HEK293T (cell line): ENCODE measurements around the gene APBA2.

Experiments
- CTCF ChIA-PET: fragments of 350-600 bp; formaldehyde crosslinking; extraction: SDS; loops from one replicate; lab custom pipeline; 2021; ENCODE audit warnings: antibody characterized with exemption, inconsistent platforms; lab: Yijun Ruan, JAX
- POLR2A ChIA-PET: fragments of 350-600 bp; formaldehyde crosslinking; extraction: SDS; loops from one replicate; lab custom pipeline; 2020; ENCODE audit warnings: antibody characterized with exemption, inconsistent platforms; lab: Yijun Ruan, JAX
- DNase-seq: peaks from one replicate; pipeline ENCODE4 v3.0.0; 2012; ENCODE audit warnings: mixed read lengths; ENCODE audit errors: extremely low spot score
- ARNT ChIP-seq: fragments of 450-650 bp; IDR thresholded peaks from 2 replicates; pipeline ENCODE4 v1.6.1; 2017; ENCODE audit warnings: mild to moderate bottlenecking
- BHLHE40 ChIP-seq: fragments of 450-650 bp; IDR thresholded peaks from 2 replicates; pipeline ENCODE4 v1.6.1; 2016; ENCODE audit warnings: mild to moderate bottlenecking, moderate library complexity, borderline replicate concordance
- CTBP1 ChIP-seq: fragments of 450-650 bp; IDR thresholded peaks from 2 replicates; pipeline ENCODE4 v1.6.1; 2016; ENCODE audit warnings: borderline replicate concordance
- ELF4 ChIP-seq: fragments of 450-650 bp; IDR thresholded peaks from 2 replicates; pipeline ENCODE4 v1.6.1; 2017; ENCODE audit warnings: antibody characterized with exemption
- FOXA1 ChIP-seq: fragments of 450-650 bp; IDR thresholded peaks from 2 replicates; pipeline ENCODE4 v1.6.1; 2016; ENCODE audit warnings: mild to moderate bottlenecking
- FOXK2 ChIP-seq: fragments of 450-650 bp; IDR thresholded peaks from 2 replicates; pipeline ENCODE4 v1.6.1; 2016; ENCODE audit warnings: mild to moderate bottlenecking
- FOXM1 ChIP-seq: fragments of 450-650 bp; IDR thresholded peaks from 2 replicates; pipeline ENCODE4 v1.6.1; 2017; ENCODE audit warnings: mild to moderate bottlenecking, borderline replicate concordance
- HDGF ChIP-seq: fragments of 450-650 bp; IDR thresholded peaks from 2 replicates; pipeline ENCODE4 v1.6.1; 2017; ENCODE audit warnings: antibody characterized with exemption, borderline replicate concordance
- L3MBTL2 ChIP-seq: fragments of 450-650 bp; conservative IDR thresholded peaks from 2 replicates; pipeline ENCODE4 v1.6.1; 2016; ENCODE audit warnings: mild to moderate bottlenecking
- LEF1 ChIP-seq: fragments of 450-650 bp; IDR thresholded peaks from 2 replicates; pipeline ENCODE4 v1.6.1; 2017; ENCODE audit warnings: mild to moderate bottlenecking, borderline replicate concordance
- NFRKB ChIP-seq: fragments of 450-650 bp; IDR thresholded peaks from 2 replicates; pipeline ENCODE4 v1.6.1; 2016; ENCODE audit warnings: mild to moderate bottlenecking, moderate library complexity
- SP1 ChIP-seq: fragments of 450-650 bp; IDR thresholded peaks from 2 replicates; pipeline ENCODE4 v1.6.1; 2017
- SUZ12 ChIP-seq: fragments of 450-650 bp; IDR thresholded peaks from 2 replicates; pipeline ENCODE4 v1.6.1; 2016; ENCODE audit warnings: mild to moderate bottlenecking
- TARDBP ChIP-seq: fragments of 450-650 bp; IDR thresholded peaks from 2 replicates; pipeline ENCODE4 v1.6.1; 2016
- ZNF384 ChIP-seq: fragments of 450-650 bp; IDR thresholded peaks from 2 replicates; pipeline ENCODE4 v1.6.1; 2016
- TF ChIP-seq, protein P1 (sequence below): fragments of 450-650 bp; IDR thresholded peaks from 2 replicates; pipeline ENCODE4 v1.6.1; 2016

The APBA2 gene

GRCh38 chr15:29131840-29132420, 246.2 kb downstream of the APBA2 start:
- ChIA-PET POLR2A (no interaction called here), CTCF (interaction anchor here (0.6 kb wide), 2 partner anchors 30 to 32 kb away, joined by 3 read pairs; no protein-coding TSS in a partner anchor)
- DNase-seq: no peak
- TF ChIP-seq SP1: no peak
- TF ChIP-seq HDGF: no peak
- TF ChIP-seq FOXA1: no peak
- no peak for TF ChIP-seq LEF1
- TF ChIP-seq L3MBTL2: no peak
- no peak for TF ChIP-seq FOXM1
- TF ChIP-seq CTBP1: no peak
- no peak for TF ChIP-seq TARDBP

DNA sequence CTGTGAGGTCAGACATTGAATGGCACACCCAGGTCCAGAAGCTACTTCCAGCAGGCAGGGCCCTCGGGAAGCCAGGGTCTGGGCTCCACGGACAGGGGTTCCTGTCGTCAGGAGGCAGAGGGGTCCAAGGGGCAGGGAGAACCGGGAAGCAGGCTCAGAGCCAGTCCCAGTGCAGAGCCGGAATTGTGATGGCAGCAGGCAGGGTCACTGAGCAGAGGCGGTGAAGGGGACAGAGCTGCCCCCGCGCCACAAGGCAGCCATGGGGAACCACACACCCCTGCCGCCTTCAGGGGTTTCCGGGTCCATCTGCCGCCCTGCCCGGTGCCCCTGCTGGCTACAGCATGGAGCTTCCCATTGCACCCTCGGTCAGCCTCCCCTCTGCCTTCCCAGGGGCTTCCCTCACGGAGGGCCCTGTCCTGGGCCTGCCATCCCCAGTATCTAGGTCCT, 247.0 kb downstream of the APBA2 start:
- ChIA-PET CTCF (interaction anchor here (0.6 kb wide), 1 partner anchor 30 kb away, joined by 3 read pairs; no protein-coding TSS in a partner anchor), POLR2A (no interaction called here)
- no peak for TF ChIP-seq BHLHE40
- no peak for TF ChIP-seq LEF1
- no peak for TF ChIP-seq L3MBTL2
- no peak for TF ChIP-seq NFRKB
- TF ChIP-seq FOXA1: no peak
- TF ChIP-seq FOXM1: no peak
- no peak for TF ChIP-seq FOXK2
- no peak for TF ChIP-seq ELF4
- TF ChIP-seq, protein P1, sequence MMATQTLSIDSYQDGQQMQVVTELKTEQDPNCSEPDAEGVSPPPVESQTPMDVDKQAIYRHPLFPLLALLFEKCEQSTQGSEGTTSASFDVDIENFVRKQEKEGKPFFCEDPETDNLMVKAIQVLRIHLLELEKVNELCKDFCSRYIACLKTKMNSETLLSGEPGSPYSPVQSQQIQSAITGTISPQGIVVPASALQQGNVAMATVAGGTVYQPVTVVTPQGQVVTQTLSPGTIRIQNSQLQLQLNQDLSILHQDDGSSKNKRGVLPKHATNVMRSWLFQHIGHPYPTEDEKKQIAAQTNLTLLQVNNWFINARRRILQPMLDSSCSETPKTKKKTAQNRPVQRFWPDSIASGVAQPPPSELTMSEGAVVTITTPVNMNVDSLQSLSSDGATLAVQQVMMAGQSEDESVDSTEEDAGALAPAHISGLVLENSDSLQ: no peak
- DNase-seq: no peak

DNA sequence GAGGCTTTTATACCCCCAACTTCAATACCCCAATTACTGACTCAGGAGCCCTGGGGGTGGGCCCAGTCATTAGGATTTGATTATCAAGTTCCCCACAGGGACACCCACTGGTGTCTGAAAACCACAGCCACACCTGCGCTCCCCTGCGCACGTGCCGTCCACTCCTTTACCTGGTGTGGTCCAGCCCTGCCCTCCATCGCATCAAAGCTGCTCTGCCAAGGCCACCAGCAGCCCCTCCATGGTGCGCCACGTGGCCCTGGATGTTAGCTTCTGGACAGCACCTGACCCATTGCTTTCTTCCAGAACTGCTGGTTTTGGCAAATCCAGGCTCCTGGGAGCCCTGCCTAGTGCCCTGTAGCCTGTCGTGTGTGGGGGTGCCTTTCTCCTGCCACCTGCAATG, 247.5 kb downstream of the APBA2 start:
- no peak for TF ChIP-seq HDGF
- no peak for TF ChIP-seq NFRKB
- TF ChIP-seq ZNF384: no peak
- TF ChIP-seq BHLHE40: no peak
- TF ChIP-seq, protein P1: no peak
- no peak for TF ChIP-seq SP1
- TF ChIP-seq ELF4: no peak
- TF ChIP-seq FOXA1: no peak
- CTCF ChIA-PET: no interaction called here
- DNase-seq: no peak
- POLR2A ChIA-PET: no interaction called here

- no peak for DNase-seq
- CTCF ChIA-PET: no interaction called here
- TF ChIP-seq CTBP1: no peak
- no peak for TF ChIP-seq FOXM1
- TF ChIP-seq NFRKB: no peak
- TF ChIP-seq, protein P1: no peak
- POLR2A ChIA-PET: no interaction called here
Measured at GRCh38 chr15:29133791-29134190, 248.0 kb downstream of the APBA2 start.

DNA sequence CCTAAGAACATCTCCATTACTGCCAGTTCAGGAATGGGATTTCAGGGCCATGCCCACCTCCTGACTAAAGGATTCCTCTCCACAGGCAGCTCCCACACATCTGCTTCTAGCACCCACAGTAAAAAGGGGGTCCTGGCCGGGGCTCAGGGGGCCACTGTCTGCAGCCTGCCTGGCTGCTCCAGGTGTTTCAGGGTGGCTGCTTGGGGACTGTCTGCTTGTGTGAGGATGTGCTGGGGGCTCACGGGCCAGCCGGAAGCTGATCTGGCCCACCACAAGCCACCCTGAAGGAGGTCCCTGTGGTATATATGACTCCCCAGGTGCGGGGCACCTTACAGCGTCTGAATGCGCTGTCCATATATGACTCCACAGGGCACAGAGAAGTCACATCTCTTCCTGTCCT, 248.5 kb downstream of the APBA2 start:
- CTCF ChIA-PET: interaction anchor here (1.0 kb wide), 1 partner anchor 32 kb away, joined by 3 read pairs; no protein-coding TSS in a partner anchor

More for the DNA sequence above, 248.5 kb downstream of the APBA2 start:
- no peak for DNase-seq
- TF ChIP-seq LEF1 (no peak), HDGF (no peak), FOXA1 (no peak), NFRKB (no peak), TARDBP (no peak), L3MBTL2 (no peak), SUZ12 (no peak), CTBP1 (no peak), ARNT (no peak), BHLHE40 (no peak), SP1 (no peak), FOXK2 (no peak), FOXM1 (no peak)
- TF ChIP-seq, protein P1: no peak
- POLR2A ChIA-PET: no interaction called here
